RWPE2 (cell line): Measurements from ENCODE around the gene MRPS33.

Source experiments
- ATAC-seq: fragments of 200-7000 bp; cut with Tn5 transposase; 3 replicates; pipeline ENCODE4 v1.9.1; 2021; ENCODE audit warnings: low read depth
- DNase-seq: peaks from one replicate; pipeline ENCODE4 v3.0.0-alpha.2; 2020; ENCODE audit warnings: low spot score
- H3K27ac ChIP-seq: fragments of 450-650 bp; 2 replicates; pipeline ENCODE4 v1.5.1; 2017; ENCODE audit warnings: mild to moderate bottlenecking; ENCODE audit not compliant: poor library complexity, severe bottlenecking
- H3K27me3 ChIP-seq: fragments of 250-450 bp; sonication (Bioruptor Pico); 2 replicates; pipeline ENCODE4 v1.5.1; 2021; ENCODE audit warnings: mild to moderate bottlenecking, moderate library complexity; ENCODE audit not compliant: insufficient read depth, poor library complexity, severe bottlenecking
- H3K36me3 ChIP-seq: fragments of 250-450 bp; sonication (Bioruptor Pico); 2 replicates; pipeline ENCODE4 v1.5.1; 2020; ENCODE audit warnings: low read depth, mild to moderate bottlenecking, moderate library complexity
- H3K4me1 ChIP-seq: fragments of 250-450 bp; sonication (Bioruptor Pico); 2 replicates; pipeline ENCODE4 v1.5.1; 2021; ENCODE audit warnings: mild to moderate bottlenecking, moderate library complexity; ENCODE audit not compliant: insufficient read depth, poor library complexity, severe bottlenecking
- H3K4me3 ChIP-seq: fragments of 250-450 bp; sonication (Bioruptor Pico); 2 replicates; pipeline ENCODE4 v1.5.1; 2021; ENCODE audit warnings: mild to moderate bottlenecking, moderate library complexity; ENCODE audit not compliant: severe bottlenecking
- H3K9me3 ChIP-seq: fragments of 250-450 bp; sonication (Bioruptor Pico); 2 replicates; pipeline ENCODE4 v1.5.1; 2021; ENCODE audit warnings: mild to moderate bottlenecking, moderate library complexity; ENCODE audit not compliant: severe bottlenecking
- TF ChIP-seq, protein P1 (sequence below): fragments of 450-650 bp; IDR thresholded peaks from one replicate; pipeline ENCODE4 v1.5.1; 2017; ENCODE audit warnings: mild to moderate bottlenecking, moderate library complexity; ENCODE audit not compliant: poor library complexity, severe bottlenecking

The MRPS33 gene

GRCh38 chr7:141001546-141001945, 13.2 kb downstream of the MRPS33 start:
- ATAC-seq: no peak
- no peaks in the 10 kb centered on the region for H3K4me1 ChIP-seq
- H3K27me3 ChIP-seq: no peaks in the 10 kb centered on the region
- H3K9me3 ChIP-seq: no peaks in the 10 kb centered on the region
- TF ChIP-seq, protein P1, sequence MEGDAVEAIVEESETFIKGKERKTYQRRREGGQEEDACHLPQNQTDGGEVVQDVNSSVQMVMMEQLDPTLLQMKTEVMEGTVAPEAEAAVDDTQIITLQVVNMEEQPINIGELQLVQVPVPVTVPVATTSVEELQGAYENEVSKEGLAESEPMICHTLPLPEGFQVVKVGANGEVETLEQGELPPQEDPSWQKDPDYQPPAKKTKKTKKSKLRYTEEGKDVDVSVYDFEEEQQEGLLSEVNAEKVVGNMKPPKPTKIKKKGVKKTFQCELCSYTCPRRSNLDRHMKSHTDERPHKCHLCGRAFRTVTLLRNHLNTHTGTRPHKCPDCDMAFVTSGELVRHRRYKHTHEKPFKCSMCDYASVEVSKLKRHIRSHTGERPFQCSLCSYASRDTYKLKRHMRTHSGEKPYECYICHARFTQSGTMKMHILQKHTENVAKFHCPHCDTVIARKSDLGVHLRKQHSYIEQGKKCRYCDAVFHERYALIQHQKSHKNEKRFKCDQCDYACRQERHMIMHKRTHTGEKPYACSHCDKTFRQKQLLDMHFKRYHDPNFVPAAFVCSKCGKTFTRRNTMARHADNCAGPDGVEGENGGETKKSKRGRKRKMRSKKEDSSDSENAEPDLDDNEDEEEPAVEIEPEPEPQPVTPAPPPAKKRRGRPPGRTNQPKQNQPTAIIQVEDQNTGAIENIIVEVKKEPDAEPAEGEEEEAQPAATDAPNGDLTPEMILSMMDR: no peak
- no peak overlapping the region for H3K27ac ChIP-seq
- no peaks in the 10 kb centered on the region for H3K36me3 ChIP-seq
- DNase-seq: no peak
- H3K4me3 ChIP-seq: no peak overlapping the region

- H3K4me3 ChIP-seq: no peak overlapping the region
- DNase-seq (no peak), ATAC-seq (no peak)
- no peaks in the 10 kb centered on the region for H3K27me3 ChIP-seq
- H3K36me3 ChIP-seq: no peaks in the 10 kb centered on the region
- H3K9me3 ChIP-seq: no peaks in the 10 kb centered on the region
- no peaks in the 10 kb centered on the region for H3K4me1 ChIP-seq
- no peak overlapping the region for H3K27ac ChIP-seq
- TF ChIP-seq, protein P1: no peak
These were observed 13.6 kb downstream of the MRPS33 start for GRCh38 chr7:141001122-141001521.

GRCh38 chr7:140998715-140999114, 16.0 kb downstream of the MRPS33 start:
- H3K4me3 ChIP-seq: no peak overlapping the region
- H3K9me3 ChIP-seq: no peaks in the 10 kb centered on the region
- no peaks in the 10 kb centered on the region for H3K36me3 ChIP-seq
- no peaks in the 10 kb centered on the region for H3K27me3 ChIP-seq
- TF ChIP-seq, protein P1: no peak
- DNase-seq: no peak
- no peak overlapping the region for H3K27ac ChIP-seq
- H3K4me1 ChIP-seq: no peaks in the 10 kb centered on the region
- ATAC-seq: no peak

- H3K4me3 ChIP-seq: no peak overlapping the region
- no peak overlapping the region for H3K27ac ChIP-seq
- ATAC-seq (no peak), DNase-seq (no peak)
- no peaks in the 10 kb centered on the region for H3K9me3 ChIP-seq
- H3K4me1 ChIP-seq: no peaks in the 10 kb centered on the region
- TF ChIP-seq, protein P1: no peak
- no peaks in the 10 kb centered on the region for H3K27me3 ChIP-seq
- no peaks in the 10 kb centered on the region for H3K36me3 ChIP-seq
These were observed 22.3 kb downstream of the MRPS33 start for GRCh38 chr7:140992422-140992821.

DNA sequence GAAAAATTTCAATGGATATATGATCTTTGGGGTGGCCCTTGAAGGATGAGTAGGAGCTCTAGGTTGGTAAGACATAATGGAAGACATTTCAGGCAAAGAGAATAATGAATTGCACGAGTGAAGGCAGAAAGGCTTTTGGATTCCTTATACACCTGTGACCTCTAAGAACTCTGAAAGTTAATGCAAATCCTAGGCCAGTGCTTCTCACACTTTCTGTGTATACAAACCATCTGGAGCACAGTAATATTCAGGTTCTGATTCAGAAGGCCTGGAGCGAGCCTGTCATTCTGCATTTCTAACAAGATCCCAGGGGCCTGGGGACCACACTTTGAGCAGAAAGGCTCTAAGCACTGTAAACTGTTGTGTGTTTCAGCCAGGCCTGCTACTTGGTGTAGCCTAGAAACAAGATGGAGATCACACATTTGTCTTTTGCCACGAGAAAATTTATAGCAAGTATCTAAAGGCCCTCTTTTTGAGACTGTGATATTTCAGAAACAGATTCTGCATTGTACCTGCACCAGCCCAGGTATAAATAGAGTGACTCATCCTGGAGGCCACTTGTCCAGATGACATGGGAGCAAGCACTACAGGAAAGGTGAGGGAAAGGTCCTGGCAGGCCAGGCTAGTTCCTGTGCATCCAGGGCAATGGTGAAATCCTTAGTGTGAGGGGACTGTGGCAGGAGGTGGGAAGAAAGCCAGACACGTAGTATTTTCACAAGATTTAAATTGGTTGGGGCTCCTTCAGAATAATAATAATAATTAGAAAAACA, 24.4 kb downstream of the MRPS33 start:
- ATAC-seq: no peak
- TF ChIP-seq, protein P1: no peak

More for the DNA sequence above, 24.4 kb downstream of the MRPS33 start:
- Histone ChIP-seq H3K9me3 (no peaks in the 10 kb centered on the region), H3K27me3 (no peaks in the 10 kb centered on the region), H3K36me3 (no peaks in the 10 kb centered on the region), H3K4me3 (no peak overlapping the region), H3K27ac (no peak overlapping the region), H3K4me1 (no peaks in the 10 kb centered on the region)
- DNase-seq: no peak
